K562 (cell line): ENCODE data around the gene ORC2. TPM values are rescaled to one million over a fixed set of nuclear protein-coding genes. Genes with fewer than 3 reads are reported as not detected.

Experiments used
- ATF1 ChIP-seq, 2 experiments: fragments of 450-650 bp in 1 of 2; IDR thresholded peaks; 2 replicates each; pipeline ENCODE4 v1.6.1; 2016; ENCODE audit warnings: missing compliant biosample characterization in 1 of 2, missing genetic modification characterization in 1 of 2
- CEBPZ ChIP-seq: fragments of 150-350 bp; IDR thresholded peaks from 2 replicates; pipeline ENCODE4 v1.6.1; 2014; ENCODE audit warnings: low read depth, mild to moderate bottlenecking, low read length, borderline replicate concordance
- CLOCK ChIP-seq: fragments of 250-450 bp; sonication (Bioruptor Pico); IDR thresholded peaks from 2 replicates; pipeline ENCODE4 v1.4.0; 2020; ENCODE audit warnings: mild to moderate bottlenecking, moderate library complexity, borderline replicate concordance
- CREB5 ChIP-seq: fragments of 250-450 bp; sonication (Bioruptor Pico); IDR thresholded peaks from 2 replicates; pipeline ENCODE4 v1.5.0; 2020; ENCODE audit warnings: mild to moderate bottlenecking
- FOXJ3 ChIP-seq: sonication (generic); formaldehyde crosslinking; IDR thresholded peaks from 2 replicates; pipeline ENCODE4 v1.4.0; 2020; ENCODE audit warnings: mild to moderate bottlenecking, missing genetic modification reagents
- GMEB1 ChIP-seq: fragments of 250-450 bp; sonication (Bioruptor Pico); IDR thresholded peaks from 2 replicates; pipeline ENCODE4 v1.4.0; 2020; ENCODE audit warnings: mild to moderate bottlenecking
- HDAC6 ChIP-seq: IDR thresholded peaks from 2 replicates; pipeline ENCODE4 v1.6.1; 2012; ENCODE audit warnings: low read depth, mild to moderate bottlenecking, control low read depth, inconsistent platforms, low read length, moderate library complexity
- ILF3 ChIP-seq: fragments of 450-650 bp; IDR thresholded peaks from 2 replicates; pipeline ENCODE4 v1.6.1; 2018; ENCODE audit warnings: antibody characterized with exemption, mild to moderate bottlenecking, moderate library complexity, borderline replicate concordance
- MAX ChIP-seq: sonication (generic); formaldehyde crosslinking; IDR thresholded peaks from 2 replicates; pipeline ENCODE4 v1.9.0; 2022; ENCODE audit warnings: mild to moderate bottlenecking, missing genetic modification reagents
- RNF2 ChIP-seq: sonication (generic); IDR thresholded peaks from 2 replicates; pipeline ENCODE4 v1.6.1; 2016
- ZFX ChIP-seq: sonication (generic); formaldehyde crosslinking; IDR thresholded peaks from 2 replicates; pipeline ENCODE4 v1.8.0; 2022; ENCODE audit warnings: mild to moderate bottlenecking, missing genetic modification reagents, moderate library complexity
- ZNF639 ChIP-seq, 2 experiments: fragments of 200-800 bp in 1 of 2; sonication (Bioruptor generic) in 1 of 2; sonication (generic) in 1 of 2; formaldehyde crosslinking in 1 of 2; IDR thresholded peaks in 1 of 2; conservative IDR thresholded peaks in 1 of 2; 2 replicates each; pipeline versions ENCODE4 v1.5.0 to v1.6.1; 2016 to 2020; ENCODE audit warnings: missing compliant biosample characterization in 1 of 2, missing genetic modification characterization in 1 of 2, missing genetic modification reagents in 1 of 2
- ZNF830 ChIP-seq: fragments of 250-450 bp; sonication (Bioruptor Pico); IDR thresholded peaks from 2 replicates; pipeline ENCODE4 v1.5.0; 2021; ENCODE audit warnings: mild to moderate bottlenecking
- polyA plus RNA-seq, 8 experiments: library from polyadenylated mRNA; depleted of rRNA in 4 of 8; stranded (reverse) in 5 of 8; unstranded in 3 of 8; fragments of >200 nt; fragmentation: Nextera tagmentation in 2 of 8; fragmentation: Illumina TruSeq in 1 of 8; extraction: Ambion mirVana in 2 of 8; extraction: Trizol in 1 of 8; gene quantifications; 2 replicates each; pipeline versions ENCODE4 v1.2.1 to v1.2.3, GENCODE V29; 2011 to 2014; ENCODE audit warnings: inconsistent platforms in 1 of 8, missing spikeins in 1 of 8
- total RNA-seq, 7 experiments: library from RNA; depleted of rRNA in 6 of 7; stranded (reverse); fragments of >200 nt in 6 of 7; fragmentation: Illumina TruSeq in 2 of 7; extraction: Trizol in 2 of 7; gene quantifications; 2 replicates each; pipeline versions ENCODE4 v1.2.1 to v1.2.3, GENCODE V29; 2011 to 2021; ENCODE audit warnings: low replicate concordance in 1 of 7

ORC2 gene
- total and polyA plus RNA-seq, 9 of the 15 experiments (the other 6 are each of a cell fraction or from before 2014, with no cell fraction given), result 5.6 to 41.1 (median 19.0) TPM

GRCh38 chr2:200888704-200889625 lies 74.5 kb downstream of the ORC2 start, which contains the start of the genes NIF3L1 and PPIL3 (continued):
- TF ChIP-seq CLOCK, result no peak
- TF ChIP-seq HDAC6, result no peak
- peak; percentile 51; the same call in 1 of the 2 replicates for TF ChIP-seq MAX (CRISPR knock-in tag)
- TF ChIP-seq ZFX (CRISPR knock-in tag), result peak; percentile 62
- TF ChIP-seq CEBPZ, result no peak
- TF ChIP-seq ATF1 (CRISPR knock-in tag; IDR thresholded peaks at IDR 0.05), result no peak
- TF ChIP-seq ATF1 (tag; IDR thresholded peaks at IDR 0.05), result peak; percentile 96
- no peak for TF ChIP-seq FOXJ3
- TF ChIP-seq ZNF830 (CRISPR knock-in tag), result 0 out of 2 replicates have a peak, but pooled peaks have one; percentile 51
- no peak for TF ChIP-seq GMEB1 (CRISPR knock-in tag)
- peak in 1 of 2 experiments; percentile 80; a peak in 1 of 4 replicates for TF ChIP-seq ZNF639 (CRISPR knock-in tag; conservative IDR thresholded peaks at IDR 0.05 in 1 of 2, IDR thresholded peaks at IDR 0.05 in 1 of 2)
- no peak for TF ChIP-seq ILF3
- no peak for TF ChIP-seq CREB5 (CRISPR knock-in tag)
- TF ChIP-seq RNF2, result no peak; the same call in 1 of the 2 replicates
